ENCODE data around the gene LY6G5B. TPM values are rescaled to one million over a fixed set of nuclear protein-coding genes. Genes with fewer than 3 reads are reported as not detected.

LY6G5B gene
- total and polyA plus RNA-seq, 2 experiments from 2014 or later: 7.9 to 8.4 TPM

DNA sequence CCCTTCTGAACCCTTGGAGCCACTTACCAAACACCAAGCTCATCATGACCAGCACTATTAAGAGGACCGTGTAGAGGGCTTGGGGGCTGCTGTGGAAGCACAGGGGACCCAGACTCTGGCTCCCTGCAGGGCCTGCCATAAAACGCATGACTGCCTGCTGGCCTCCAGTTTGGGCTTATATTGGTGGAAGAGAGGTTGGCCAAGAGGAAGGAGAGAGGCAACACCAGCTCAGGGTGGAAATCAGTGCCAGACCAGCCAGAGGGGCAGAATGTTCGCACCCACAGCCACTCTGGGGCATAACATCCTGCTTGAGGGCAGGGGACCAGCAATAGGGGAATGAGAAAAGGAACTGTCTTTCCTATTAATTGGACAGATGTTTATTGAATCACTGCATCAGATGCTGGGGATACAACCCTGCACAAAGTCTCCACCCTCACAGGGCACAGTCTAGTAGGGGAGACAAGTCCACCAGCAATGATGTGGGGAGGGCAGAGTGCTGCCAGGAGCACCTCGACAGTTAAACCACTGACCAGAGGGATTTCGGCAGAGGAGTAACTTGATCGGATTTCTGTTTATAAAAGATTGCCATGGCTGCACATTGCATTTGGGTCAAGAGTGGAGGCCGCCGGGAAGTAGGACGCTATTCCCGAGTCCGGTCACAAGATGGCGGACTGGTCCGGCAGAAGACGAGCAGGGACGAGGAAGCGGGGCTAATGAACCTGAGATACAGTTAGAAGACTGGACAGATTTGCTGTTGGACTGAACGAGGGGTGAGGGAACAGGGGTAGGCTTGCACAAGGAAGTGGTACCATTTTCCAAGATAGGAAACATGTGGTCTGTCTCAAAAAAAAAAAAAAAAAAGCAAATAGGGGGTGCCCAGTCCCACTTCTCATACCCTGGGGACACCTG is 10.7 kb downstream of the LY6G5B start, which contains the start of gene LY6G5C:
Gene LY6G5C (minus strand): TSS at position 842 of the 909 bp plus-strand sequence. CDS start 694 bp downstream, at position 148.
- Mint-ChIP-seq H3K9me3 (no peaks in the 10 kb centered on the region; the same call in 1 of the 3 replicates), H3K4me3 (peak within 1 kb of the TSS; percentile 74), H3K27ac (no peak within 1 kb of the TSS), H3K36me3 (ENCODE audit: low read depth) (no peaks in the 10 kb centered on the region; the same call in 2 of the 3 replicates), H3K27me3 (ENCODE audit: insufficient read depth, low read depth, poor library complexity) (peaks cover 38% of the 10 kb centered on the region), H3K4me1 (peaks cover 17% of the 10 kb centered on the region)
- no peaks in the 10 kb centered on the region for H3K9me2 ChIP-seq (ENCODE audit: insufficient read depth)
- H2AFZ ChIP-seq: peak within 1 kb of the TSS; percentile 99
- peak; percentile 45 for ATAC-seq
- peaks cover 18% of the 10 kb centered on the region for H3K27me3 ChIP-seq (ENCODE audit: insufficient read depth)
- H3K4me2 ChIP-seq: peak within 1 kb of the TSS; percentile 98
- H3K4me1 ChIP-seq (ENCODE audit: insufficient read depth): peaks cover 7% of the 10 kb centered on the region
- peak within 1 kb of the TSS; percentile 75 for H3K4me3 ChIP-seq
- no peaks in the 10 kb centered on the region; the same call in 1 of the 2 replicates for H4K20me1 ChIP-seq (replicated peaks; ENCODE audit: insufficient read depth)
- H3K36me3 ChIP-seq (ENCODE audit: insufficient read depth): no peaks in the 10 kb centered on the region
- peak; percentile 85 for DNase-seq (ENCODE audit: low spot score)
- no peak within 1 kb of the TSS for H3K27ac ChIP-seq (ENCODE audit: low read depth)
- no peaks in the 10 kb centered on the region for H3K79me2 ChIP-seq (replicated peaks; ENCODE audit: insufficient read depth)
- peaks cover 11% of the 10 kb centered on the region; the same call in 1 of the 2 replicates for H3F3A ChIP-seq (replicated peaks; ENCODE audit: low read depth)
- TF ChIP-seq ZNF331 (CRISPR knock-in tag; IDR thresholded peaks at IDR 0.05; ENCODE audit: low read depth): no peak
- TF ChIP-seq CTCF (conservative IDR thresholded peaks at IDR 0.05; ENCODE audit: low read depth in 2 of 2): peak; percentile 54 to 97

GRCh38 chr6:31681135-31681671 is 11.4 kb downstream of the LY6G5B start:
- H3K9me2 ChIP-seq (ENCODE audit: insufficient read depth): no peaks in the 10 kb centered on the region
- H3K36me3 ChIP-seq (ENCODE audit: insufficient read depth): no peaks in the 10 kb centered on the region
- no peak for TF ChIP-seq JUNB (IDR thresholded peaks at IDR 0.05; ENCODE audit: unreplicated experiment)
- no peak for TF ChIP-seq ETS1 (IDR thresholded peaks at IDR 0.05)
- H3K4me3 Mint-ChIP-seq: peak overlapping the region; percentile 74
- peaks cover 7% of the 10 kb centered on the region for H3K4me1 ChIP-seq (ENCODE audit: insufficient read depth)
- peak overlapping the region; percentile 99 for H2AFZ ChIP-seq
- no peak overlapping the region for H3K27ac Mint-ChIP-seq
- H4K20me1 ChIP-seq (replicated peaks; ENCODE audit: insufficient read depth): no peaks in the 10 kb centered on the region
- peak overlapping the region; percentile 98 for H3K4me2 ChIP-seq
- ATAC-seq (peak; percentile 48), DNase-seq (ENCODE audit: low spot score) (peak; percentile 81)
- H3F3A ChIP-seq (replicated peaks; ENCODE audit: low read depth): peaks cover 11% of the 10 kb centered on the region; the same call in 1 of the 2 replicates
- peaks cover 1% of the 10 kb centered on the region; the same call in 2 of the 3 replicates for H3K36me3 Mint-ChIP-seq (ENCODE audit: low read depth)
- peaks cover 35% of the 10 kb centered on the region for H3K27me3 Mint-ChIP-seq (ENCODE audit: insufficient read depth, low read depth, poor library complexity)
- H3K4me3 ChIP-seq: peak overlapping the region; percentile 75
- H3K79me2 ChIP-seq (replicated peaks; ENCODE audit: insufficient read depth): no peaks in the 10 kb centered on the region
- peaks cover 17% of the 10 kb centered on the region for H3K4me1 Mint-ChIP-seq
- H3K27me3 ChIP-seq (ENCODE audit: insufficient read depth): peaks cover 18% of the 10 kb centered on the region
- H3K27ac ChIP-seq (ENCODE audit: low read depth): no peak overlapping the region
- H3K9me3 Mint-ChIP-seq: no peaks in the 10 kb centered on the region; the same call in 1 of the 3 replicates

All from GM23338 (cell line).